PC-9 (cell line): ENCODE data around the gene NOC3L.

Experiments
- CTCF ChIP-seq: fragments of 200-600 bp; sonication (generic); conservative IDR thresholded peaks from 2 replicates; pipeline ENCODE4 v1.6.1; 2017; ENCODE audit warnings: mixed run types, antibody characterized with exemption, mild to moderate bottlenecking, moderate library complexity
- EZH2 ChIP-seq: fragments of 200-600 bp; sonication (generic); IDR thresholded peaks from 2 replicates; pipeline ENCODE4 v1.8.0; 2017; ENCODE audit warnings: antibody characterized with exemption, low read depth

- TF ChIP-seq CTCF: no peak
- no peak for TF ChIP-seq EZH2
These were observed 53.9 kb downstream of the NOC3L start for GRCh38 chr10:94308866-94309265.
